Stimulated activated CD8-positive, alpha-beta memory T cell treated with anti-CD3 and anti-CD28 coated beads, Interleukin-7, amount 100 ng/mL, for 24 hours (primary cell): ENCODE measurements around the gene NAA10.

Source experiments
- DNase-seq: peaks from one replicate; pipeline ENCODE4 v3.0.0-alpha.2; 2020; ENCODE audit warnings: low read depth

The NAA10 gene

DNA sequence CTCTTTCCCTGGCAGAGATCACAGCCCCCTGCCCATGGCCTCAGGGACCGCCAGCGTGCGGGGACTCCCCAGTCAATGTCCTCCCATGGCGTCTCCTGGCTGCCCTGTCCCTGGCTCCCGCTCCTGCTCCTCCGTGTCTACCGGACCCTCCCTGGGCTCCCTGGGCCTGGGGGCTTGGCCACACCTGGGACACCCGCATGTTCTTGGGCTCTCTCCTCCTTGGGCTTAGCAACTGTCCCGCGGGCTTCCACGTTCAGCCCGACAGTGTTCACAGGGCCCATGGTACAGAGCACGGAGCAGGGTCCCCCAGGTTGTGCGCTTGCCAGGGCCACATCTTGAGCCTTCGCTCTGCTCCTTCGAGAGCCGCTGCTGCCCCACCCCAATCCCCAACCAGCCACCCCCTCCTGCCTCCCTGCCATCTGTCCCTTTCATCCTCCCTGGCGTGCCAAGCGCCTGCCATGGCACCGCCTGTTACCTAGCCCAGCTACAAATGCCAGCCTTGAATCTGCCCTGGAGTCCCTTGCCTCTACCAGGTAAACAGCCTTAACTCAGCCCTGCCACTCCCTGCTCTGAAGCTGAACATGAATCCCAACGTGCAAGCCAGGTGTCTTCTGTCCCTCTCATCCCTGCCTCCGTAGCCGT lies 26.5 kb downstream of the NAA10 start:
- DNase-seq = no peak

- DNase-seq = no peak
Observed at GRCh38 chrX:153907456-153907855, 27.4 kb downstream of the NAA10 start.

DNA sequence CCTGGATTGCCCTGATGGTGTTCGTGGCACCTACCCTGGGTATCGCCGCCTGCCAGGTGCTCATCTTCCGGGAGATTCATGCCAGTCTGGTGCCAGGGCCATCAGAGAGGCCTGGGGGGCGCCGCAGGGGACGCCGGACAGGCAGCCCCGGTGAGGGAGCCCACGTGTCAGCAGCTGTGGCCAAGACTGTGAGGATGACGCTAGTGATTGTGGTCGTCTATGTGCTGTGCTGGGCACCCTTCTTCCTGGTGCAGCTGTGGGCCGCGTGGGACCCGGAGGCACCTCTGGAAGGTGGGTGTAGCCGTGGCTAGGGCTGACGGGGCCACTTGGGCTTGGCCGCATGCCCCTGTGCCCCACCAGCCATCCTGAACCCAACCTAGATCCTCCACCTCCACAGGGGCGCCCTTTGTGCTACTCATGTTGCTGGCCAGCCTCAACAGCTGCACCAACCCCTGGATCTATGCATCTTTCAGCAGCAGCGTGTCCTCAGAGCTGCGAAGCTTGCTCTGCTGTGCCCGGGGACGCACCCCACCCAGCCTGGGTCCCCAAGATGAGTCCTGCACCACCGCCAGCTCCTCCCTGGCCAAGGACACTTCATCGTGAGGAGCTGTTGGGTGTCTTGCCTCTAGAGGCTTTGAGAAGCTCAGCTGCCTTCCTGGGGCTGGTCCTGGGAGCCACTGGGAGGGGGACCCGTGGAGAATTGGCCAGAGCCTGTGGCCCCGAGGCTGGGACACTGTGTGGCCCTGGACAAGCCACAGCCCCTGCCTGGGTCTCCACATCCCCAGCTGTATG lies 28.5 kb downstream of the NAA10 start:
- DNase-seq = no peak

- DNase-seq = no peak
Observed at GRCh38 chrX:153905481-153906095, 29.2 kb downstream of the NAA10 start.

DNA sequence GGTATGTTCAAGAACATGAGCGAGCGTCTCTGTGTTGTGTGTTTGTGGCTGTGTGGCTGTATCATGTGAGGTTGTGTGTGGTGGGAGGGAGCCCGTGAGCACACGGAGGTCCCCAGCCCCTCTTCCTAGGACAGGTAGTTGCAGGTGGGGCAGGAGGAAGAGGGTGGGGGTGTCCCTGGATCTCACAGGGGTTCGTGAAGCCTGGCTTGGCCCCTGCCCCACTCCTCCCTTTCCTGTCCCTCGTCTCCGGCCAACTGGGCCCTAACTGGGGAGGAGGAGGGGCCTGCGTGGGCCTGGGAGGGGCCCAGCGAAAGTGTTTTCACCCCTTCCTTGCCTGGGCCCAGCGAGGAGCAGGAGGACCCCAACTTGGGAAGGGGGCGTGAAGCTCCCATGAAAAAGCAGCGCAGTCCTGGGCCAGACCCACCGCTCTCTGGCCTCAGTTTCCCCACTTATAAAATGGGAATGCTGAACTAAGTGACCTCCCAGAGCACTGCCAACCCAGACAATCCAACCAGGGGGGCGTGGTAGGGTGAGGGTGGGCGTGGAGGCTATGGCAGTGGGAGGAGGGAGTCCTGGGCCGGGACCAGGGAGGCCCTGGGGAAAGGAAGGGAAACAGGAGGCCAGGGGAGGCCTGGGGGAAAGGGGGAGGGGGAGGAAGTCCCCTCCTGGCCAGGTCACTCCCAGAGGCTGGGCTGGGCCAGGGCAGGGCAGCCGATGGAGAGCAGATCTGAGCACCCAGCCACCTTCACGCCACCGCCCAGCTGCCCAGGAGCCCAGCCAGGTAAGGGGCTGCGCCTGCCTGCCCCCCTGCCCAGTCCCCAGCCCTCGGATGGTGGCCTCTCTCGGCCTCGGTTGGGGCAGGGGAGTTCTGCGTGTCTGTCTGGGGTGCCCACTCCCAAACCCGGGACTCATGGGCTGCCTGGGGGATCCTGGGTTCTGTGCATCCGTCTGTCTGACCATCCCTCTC lies 30.6 kb downstream of the NAA10 start, which contains the start of gene AVPR2:
Gene AVPR2, plus strand, starts transcription at position 683 of the 967 bp plus-strand sequence. CDS start 473 bp downstream, outside the sequence.
- DNase-seq = no peak

- DNase-seq = no peak
Observed at GRCh38 chrX:153903238-153903980, 31.4 kb downstream of the NAA10 start.

- DNase-seq = no peak
Observed at GRCh38 chrX:153902385-153902784, 32.5 kb downstream of the NAA10 start.

GRCh38 chrX:153901753-153902140 lies 33.1 kb downstream of the NAA10 start:
- DNase-seq = no peak

- no peak for DNase-seq
Observed at GRCh38 chrX:153900831-153901752, 33.7 kb downstream of the NAA10 start.

DNA sequence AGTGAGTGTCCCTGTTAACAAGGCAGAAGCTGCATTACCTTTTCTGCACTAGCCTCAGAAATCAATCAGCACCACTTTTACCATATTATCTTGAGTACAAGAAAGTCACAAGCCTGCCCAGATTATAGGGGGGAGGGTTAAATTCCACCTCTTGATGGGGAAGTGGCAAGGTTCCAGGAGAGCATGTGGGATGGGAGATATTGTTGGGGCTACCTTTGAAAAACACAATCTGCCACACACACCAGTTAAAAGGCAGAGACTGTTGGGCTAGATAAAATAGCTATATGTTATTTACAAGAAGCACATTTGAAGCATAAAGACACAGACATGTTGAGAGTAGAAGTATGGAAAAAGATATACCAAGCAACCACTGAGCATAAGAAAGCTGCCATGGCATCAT lies 36.9 kb downstream of the NAA10 start:
- no peak for DNase-seq

- DNase-seq = no peak
Observed at GRCh38 chrX:153889123-153889522, 45.7 kb downstream of the NAA10 start.

DNA sequence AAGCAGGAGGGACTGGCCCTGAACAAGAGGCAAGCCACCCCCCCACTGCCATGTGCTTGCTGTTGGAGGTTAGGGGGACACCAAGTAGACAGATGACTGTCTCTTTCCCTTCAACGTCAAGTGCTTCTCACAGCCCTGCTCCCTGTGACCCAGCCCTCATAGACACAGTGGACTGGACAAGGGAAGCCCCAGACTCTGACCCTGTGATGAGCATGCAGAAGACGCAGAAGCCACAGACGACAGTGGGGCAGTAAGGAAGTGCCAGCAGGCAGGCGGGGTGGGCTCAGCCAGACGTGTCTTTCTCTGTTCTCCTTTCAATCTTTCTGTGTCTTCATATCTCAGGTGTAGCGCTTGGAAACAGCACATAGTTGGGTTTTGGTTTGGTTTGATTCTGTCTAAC lies 46.5 kb downstream of the NAA10 start:
- DNase-seq = no peak

GRCh38 chrX:153887385-153887784 lies 47.5 kb downstream of the NAA10 start:
- no peak for DNase-seq

DNA sequence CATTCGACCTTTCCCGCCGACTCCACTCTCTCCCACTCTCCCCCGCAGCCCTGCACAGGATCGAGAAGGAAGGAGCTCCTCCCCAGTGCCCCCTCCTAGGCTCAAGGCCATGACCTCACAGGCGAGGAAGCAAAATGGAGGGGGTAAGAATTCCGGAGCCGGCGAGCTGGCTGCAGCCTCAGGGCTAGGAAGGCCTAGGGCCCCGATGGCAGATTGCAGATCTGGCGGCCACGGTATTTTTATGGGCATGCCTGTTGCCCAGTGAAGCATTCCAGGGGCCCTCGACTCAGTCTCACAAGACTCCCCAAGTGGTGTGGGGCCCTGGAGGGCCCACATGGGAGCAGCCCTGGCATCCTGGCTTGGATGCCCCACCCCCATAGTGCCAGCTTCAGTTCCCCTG lies 47.9 kb downstream of the NAA10 start:
- DNase-seq = no peak

DNA sequence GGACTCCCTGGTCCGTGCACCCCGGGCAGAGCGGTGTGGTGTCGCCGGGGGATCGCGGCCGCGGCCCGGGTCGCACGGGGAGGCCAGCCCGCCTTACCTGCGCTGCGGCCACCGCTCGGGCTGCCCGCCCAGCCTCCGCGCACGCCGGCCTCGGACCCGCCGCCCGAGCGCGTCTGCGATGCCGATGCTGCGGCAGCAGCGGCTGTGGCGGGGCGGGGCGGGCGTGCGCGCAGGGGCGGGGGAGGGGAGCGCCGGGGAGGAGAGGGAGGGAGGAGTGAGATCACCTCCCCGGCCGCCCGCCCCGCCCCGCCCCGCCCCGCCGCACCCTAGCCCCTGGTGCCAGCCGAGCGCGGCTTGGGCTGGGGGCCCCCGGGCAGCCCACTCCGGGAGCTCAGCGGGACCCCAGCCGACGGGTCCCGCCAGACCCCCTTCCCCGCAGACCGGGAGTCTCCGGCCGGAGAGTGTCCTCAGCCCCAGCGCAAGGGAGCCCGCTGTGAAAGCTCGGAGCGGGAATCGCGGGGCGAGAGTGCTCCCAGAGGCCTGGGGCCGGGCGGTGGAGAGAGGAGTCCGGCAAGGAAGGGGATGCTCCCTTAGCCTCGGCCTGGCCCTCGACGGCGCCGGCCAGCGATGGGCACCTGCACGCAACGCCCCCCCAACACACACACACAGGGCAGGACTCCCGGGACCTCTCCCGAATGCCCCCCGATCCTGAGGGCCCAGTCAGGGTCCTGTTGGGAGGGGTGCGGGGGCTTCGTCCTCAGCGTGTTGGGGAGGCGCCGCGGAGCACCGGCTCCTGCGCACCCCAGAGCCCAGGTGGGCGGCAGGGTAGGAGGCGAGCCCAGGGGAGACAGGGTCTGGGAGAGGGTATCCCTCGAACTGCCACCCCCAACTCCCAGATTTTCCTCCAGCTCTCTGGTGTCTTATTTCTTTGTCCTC lies 48.6 kb downstream of the NAA10 start, which contains the start of gene L1CAM:
Gene L1CAM, minus strand, starts transcription at position 206 of the 936 bp plus-strand sequence. CDS start 10,337 bp downstream, outside the sequence.
- DNase-seq = no peak

DNA sequence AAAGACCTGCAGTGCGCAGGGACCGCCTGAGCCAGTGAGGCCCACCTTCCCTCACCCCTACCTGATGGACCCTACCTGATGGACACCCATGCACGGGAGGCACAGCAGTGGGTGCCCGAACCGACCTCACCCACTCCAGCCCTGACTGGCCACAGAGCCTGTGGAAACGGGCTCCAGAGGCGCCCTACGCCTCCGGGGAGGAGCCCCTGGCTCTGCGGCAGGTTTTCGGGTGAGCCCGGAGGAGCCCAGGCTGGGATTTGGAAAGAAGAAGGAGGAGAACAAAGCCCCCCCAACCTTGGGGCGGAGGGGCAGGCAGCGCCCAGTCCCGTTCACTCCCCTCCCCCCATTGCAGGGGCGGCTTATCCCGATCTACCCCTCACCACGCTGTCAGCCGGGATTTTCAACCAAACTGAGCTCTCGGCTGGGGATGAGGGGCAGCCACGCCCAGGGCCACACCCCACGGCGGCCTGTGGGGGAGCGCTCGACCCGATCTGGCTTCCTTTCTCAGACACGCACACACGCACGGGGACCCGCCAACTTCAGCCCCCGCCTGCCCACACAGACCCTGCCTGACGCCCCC lies 49.5 kb downstream of the NAA10 start:
- DNase-seq = no peak

- DNase-seq = no peak
Observed at GRCh38 chrX:153884590-153884989, 50.2 kb downstream of the NAA10 start.

DNA sequence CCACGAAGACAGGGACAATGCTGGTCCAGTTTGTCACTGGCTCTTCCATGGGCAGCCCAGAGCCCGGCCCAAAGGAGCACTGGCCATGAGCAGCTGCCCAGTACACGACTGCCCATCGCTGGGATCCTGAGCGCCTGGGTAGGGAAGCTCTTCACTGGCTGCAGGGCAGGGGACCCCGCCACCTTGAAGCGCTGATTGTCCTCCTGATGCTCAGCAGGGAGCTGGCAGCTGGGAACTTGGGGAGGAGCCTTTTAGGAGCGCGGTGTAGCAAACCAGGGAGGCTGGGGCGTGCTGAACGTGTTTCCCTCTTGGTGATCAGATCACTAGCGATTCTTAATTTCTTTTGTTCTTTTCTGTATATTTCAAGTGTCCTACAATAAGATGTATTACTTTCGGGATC lies 50.7 kb downstream of the NAA10 start:
- no peak for DNase-seq
